COLO668 (cell line): ENCODE data around the gene SLC6A8.
A peak's percentile ranks its signal among the peaks of the same experiment; 100 is the strongest.
"Not testable (repeated sequence)": the region's sequence is repeated elsewhere in the genome, so short reads cannot be mapped to it uniquely, and the experiment has no call there.

Experiments used
- DNase-seq: peaks from one replicate; lab custom pipeline; 2025; ENCODE audit not compliant: unreplicated experiment; lab: John Stamatoyannopoulos, UW

The SLC6A8 gene

DNA sequence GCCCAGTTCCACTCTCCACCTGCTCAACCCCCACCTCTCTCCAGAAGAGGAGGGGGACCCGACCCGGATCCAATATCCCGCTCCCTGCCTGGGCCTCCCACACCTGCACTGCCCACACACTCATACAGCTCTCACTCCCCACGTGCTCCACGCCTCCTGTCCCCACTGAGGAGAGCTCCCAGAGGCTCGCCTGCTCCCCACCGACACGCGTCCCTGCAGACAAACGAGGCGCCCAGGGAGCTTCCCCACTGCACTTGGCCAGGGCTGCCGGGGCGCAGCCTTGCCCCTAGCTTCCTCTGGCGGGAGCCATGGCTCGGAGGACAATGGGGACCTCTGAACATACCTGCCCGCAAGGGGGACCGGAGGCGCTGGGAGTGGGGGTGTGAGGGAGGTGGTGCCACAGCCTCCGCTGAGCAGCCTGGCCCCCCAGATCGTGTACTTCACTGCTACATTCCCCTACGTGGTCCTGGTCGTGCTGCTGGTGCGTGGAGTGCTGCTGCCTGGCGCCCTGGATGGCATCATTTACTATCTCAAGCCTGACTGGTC is 5.0 kb downstream of the SLC6A8 start:
- DNase-seq: peak; percentile 22

DNA sequence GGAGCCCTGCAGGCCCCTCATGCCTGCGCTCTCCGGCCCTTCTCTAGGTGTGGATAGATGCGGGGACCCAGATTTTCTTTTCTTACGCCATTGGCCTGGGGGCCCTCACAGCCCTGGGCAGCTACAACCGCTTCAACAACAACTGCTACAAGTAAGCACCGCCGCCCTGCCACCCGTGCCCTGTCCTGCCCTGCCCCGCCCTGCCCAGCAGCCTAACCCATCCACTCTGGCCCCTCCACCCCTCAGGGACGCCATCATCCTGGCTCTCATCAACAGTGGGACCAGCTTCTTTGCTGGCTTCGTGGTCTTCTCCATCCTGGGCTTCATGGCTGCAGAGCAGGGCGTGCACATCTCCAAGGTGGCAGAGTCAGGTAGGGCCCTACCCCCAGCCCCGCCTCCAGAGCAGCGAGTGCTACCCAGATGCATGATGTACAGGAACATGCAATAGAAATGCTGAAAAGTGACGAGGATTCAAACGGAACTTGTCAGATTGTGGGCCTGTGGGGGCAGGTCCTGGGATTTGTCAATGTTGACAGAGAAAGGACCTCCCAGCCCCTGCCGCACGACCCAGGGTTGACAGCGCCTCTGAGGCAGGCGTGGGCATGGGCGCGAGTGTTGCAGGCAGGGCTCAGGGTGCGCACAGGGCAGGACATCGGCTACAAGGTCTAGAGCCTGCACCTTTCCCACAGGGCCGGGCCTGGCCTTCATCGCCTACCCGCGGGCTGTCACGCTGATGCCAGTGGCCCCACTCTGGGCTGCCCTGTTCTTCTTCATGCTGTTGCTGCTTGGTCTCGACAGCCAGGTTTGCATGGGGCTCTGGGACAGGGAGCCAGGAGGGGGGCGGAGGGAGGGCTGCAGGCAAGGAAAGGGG is 5.7 kb downstream of the SLC6A8 start:
- no peak for DNase-seq

DNA sequence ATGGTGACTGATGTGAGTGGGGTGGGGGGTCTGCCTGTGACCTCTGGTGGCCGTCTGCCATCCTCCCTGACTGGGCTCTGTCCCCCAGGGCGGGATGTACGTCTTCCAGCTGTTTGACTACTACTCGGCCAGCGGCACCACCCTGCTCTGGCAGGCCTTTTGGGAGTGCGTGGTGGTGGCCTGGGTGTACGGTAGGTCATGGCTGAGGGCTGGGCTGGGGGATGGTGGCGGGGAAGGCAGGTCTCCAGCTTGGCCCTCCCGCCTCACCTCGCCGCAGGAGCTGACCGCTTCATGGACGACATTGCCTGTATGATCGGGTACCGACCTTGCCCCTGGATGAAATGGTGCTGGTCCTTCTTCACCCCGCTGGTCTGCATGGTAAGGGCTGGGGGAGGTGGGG is 6.5 kb downstream of the SLC6A8 start:
- DNase-seq: not testable (repeated sequence)

DNA sequence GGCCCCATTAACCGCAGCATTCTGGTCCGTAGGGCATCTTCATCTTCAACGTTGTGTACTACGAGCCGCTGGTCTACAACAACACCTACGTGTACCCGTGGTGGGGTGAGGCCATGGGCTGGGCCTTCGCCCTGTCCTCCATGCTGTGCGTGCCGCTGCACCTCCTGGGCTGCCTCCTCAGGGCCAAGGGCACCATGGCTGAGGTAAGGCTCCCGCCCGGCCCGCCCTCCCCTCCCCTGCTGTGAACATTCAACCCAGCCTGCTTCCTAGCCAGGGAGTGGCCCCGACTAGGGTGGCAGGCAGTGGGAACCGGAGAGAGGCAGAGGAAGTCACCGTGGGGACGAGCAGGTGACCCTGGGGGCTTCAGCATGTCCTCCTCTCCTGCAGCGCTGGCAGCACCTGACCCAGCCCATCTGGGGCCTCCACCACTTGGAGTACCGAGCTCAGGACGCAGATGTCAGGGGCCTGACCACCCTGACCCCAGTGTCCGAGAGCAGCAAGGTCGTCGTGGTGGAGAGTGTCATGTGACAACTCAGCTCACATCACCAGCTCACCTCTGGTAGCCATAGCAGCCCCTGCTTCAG is 7.1 kb downstream of the SLC6A8 start:
- DNase-seq: no peak

DNA sequence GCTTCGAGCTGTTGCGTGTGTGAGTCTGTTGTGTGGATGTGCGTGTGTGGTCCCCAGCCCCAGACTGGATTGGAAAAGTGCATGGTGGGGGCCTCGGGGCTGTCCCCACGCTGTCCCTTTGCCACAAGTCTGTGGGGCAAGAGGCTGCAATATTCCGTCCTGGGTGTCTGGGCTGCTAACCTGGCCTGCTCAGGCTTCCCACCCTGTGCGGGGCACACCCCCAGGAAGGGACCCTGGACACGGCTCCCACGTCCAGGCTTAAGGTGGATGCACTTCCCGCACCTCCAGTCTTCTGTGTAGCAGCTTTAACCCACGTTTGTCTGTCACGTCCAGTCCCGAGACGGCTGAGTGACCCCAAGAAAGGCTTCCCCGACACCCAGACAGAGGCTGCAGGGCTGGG is 8.4 kb downstream of the SLC6A8 start:
- DNase-seq: no peak

DNA sequence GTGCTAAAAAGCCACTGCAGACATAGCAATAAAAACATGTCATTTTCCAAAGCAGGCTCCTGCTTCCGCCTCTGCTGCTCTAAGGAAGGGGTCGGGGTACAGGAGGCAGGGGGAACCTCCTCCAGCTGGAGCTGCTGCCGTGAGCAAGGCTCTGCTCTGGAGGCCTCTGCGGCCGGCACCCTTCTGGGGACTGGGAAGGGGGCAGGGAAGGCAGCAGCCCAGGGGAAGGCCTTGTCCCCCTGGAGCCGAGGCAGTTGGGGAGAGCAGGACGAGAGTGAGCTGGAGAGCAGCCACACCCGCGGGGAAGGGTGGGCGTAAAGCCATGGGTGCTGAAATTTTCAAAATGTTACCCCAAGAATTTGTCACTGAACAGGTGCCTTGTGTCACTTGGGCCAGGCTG is 8.8 kb downstream of the SLC6A8 start:
- not testable (repeated sequence) for DNase-seq

DNA sequence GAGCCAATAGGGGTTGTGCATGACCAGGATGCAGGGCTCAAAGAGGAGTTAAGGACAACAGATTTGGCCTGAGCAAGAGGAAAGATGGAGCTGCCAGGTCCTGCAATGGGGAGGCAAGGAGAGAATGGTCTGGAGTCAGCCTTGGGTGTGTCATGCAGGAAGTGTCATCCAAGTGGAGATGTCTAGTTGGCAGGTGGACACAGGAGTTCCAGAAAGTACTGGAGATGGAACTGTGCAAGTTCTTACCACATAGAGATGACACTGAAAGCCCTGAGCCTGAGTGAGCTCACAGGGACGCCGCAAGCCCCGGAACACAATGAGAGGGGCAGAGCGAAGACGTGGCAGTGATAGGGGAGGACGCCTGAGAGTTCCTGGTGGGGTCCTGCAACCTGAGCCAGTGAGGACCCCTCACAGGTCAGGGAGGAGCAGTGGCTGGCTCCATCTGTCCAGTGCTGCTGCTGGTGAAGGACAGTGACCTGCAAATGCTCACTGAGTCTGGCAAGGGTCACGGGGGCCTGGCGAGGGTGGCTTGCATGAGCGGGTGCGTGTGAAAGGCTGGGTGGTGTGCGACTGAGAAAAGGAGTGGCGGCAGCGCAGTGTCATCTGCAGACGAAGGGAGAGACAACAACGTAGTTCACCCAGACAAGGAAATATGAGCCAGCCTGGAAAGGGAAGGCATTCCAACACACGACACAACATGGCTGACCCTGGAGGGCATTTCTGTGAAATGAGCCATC is 9.4 kb downstream of the SLC6A8 start:
- DNase-seq: not testable (repeated sequence)

DNA sequence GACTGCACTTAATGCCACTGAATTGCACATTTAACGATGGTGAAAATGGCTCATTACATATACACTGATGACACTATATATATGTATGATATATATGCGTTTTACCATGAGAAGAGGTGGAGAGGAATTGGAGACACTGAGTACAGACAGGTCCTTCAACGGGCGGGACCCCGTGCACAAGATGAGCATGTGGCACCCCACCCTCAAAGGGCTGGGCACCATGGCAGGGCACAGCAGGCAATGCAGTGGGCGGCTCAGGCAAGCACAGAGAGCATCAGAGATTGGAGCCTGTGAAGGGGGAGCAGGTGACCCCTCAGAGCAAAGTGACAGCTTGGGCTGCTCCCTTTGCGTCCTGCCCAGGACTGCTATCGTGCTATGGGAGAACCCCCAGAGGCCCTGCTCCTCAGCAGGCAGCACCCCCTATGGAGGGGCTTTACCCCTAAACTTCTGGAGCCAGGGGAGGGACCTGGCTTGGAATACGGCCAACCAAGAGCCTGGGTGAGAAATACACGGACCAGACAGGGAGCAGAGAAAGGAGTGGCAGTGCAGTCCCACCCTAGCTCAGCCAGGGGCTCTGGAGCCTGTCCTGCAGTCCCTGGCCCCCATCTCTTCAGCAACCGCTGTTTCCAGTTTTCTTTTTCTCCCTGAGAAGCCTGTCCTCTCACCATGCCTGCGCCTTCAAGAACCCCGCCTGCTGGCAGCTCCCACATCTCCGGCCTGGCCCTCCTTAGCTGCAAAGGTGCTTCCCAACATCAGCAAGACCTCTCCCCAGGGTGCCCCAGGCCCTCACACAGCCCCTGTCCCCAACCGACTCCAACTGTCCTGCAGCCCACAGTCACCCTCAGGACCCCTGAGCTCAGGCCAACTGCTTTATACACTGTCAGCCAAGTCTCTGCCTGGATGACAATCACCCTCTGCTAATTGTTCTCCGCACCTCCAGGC is 10.5 kb downstream of the SLC6A8 start:
- DNase-seq: no peak

DNA sequence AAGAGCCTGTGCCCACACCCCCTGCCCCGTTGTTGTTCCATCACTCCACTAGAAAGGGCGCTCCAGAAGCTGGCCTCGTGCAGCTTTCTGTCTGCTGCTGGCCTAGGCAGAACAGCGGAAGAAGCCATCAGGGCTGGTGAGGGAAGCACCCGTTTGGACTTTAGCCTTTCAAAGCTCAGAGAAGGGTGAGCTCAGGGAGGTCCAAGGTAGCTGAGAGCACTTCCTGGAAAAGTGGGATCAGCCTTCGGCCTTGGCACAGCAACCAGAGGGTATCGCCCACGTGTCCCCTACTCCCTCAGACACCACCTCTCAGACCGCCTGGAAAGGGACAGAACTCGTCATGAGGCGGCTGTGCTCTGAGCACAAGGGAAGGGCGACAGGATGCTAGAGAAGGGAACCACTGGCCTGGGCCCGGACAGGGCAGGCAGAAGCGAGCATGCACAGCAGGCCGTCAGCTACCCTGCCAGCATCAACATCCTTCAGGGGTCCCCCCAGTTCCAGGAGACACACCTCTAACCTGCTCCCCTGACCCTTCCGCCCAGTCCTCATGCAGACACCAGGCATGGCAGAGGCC is 11.6 kb downstream of the SLC6A8 start:
- DNase-seq: not testable (repeated sequence)

DNA sequence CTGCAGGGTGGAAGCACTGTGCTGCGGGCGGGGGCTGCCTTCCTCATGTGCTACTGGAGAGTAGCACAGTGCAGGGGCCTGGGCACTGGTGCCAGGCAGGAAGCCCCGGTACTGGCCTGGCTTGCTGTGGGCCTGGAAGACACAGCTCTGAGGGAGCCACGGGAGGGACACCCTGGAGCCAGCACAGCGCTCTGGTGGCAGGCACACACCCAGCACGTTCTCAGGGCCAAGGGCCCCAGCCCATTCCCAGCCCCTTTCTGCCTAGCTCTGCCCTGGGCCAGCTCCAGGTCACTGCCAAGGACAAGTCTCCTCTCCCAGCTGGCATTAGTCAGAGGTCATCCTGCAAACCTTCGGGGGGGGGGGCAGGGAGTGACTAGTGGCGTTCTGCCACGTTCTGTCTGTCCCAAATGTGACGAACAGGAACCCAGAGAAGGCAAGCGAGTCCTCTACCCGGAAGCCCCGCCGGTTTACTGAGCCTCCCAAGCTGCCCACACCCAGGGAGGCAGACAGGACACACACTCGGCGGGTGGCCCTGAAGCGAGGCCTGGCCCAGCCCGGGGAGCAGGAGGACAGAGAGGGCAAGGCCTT is 12.2 kb downstream of the SLC6A8 start:
- DNase-seq: not testable (repeated sequence)

DNA sequence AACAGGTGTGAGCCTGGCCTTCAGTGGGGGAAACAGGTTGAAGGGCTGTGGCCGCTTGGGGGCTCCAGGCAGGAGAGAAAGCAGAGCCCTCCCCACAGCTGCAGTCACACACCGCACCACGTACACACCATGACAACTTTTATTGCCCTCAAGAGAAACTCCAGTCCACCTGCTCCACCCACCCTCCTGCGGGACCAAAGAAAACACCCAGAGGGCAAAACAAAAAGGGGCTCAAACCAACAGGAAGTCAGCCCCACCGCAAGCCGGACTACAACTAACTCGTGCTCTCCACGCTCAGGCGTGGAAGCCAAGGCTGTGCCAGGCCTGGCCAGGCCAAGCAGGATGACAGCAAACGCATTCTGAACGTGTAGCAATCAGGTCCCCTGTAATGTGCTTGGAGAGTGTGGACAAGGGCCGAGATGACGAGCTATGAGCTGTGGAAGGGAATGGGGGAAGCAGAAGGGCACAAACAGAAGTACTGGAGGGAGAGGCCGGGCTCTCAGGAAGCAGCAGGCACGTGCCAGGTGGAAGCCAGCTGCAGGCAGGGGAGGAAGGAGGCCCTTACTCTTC is 12.7 kb downstream of the SLC6A8 start:
- no peak for DNase-seq

DNA sequence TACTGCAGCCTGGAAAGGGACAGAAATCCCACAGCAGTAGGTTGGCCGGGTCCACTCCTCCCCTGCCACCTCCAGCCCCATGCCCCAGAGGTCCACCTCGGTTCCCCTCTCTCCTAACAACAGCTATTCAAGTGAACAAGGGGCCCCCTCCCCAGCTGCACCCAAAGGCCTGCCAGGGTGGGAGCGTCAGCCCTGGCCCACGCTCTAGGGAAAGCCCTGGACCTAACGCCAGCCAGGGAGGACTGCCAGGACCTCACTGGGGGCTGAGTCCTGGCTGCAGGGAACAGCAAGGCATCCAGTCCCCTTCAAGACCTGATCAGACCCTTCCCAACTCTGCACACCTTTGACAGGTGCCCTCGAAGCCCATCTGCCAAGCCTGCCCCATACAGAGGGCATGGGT is 13.2 kb downstream of the SLC6A8 start:
- no peak for DNase-seq

DNA sequence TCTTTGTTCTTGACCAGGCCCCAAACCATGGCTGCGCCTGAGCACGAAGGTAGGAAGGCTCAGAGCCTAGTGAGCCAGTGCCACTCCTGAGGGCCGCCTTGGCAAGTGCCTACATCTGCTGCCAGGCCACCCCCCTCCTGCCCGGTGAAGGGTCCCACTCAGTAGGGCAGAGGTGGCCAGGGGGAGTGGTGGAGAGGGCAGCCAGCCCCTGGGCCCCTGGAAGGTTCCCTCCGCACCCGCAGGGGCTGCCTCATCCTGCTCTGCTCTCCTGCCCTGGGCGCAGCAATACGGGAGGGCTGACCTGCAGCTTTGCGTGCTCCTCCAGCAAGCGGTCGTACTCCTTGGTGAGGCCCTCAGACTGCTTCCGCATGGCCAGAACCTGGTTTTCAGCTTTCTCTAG is 14.0 kb downstream of the SLC6A8 start:
- DNase-seq: no peak

DNA sequence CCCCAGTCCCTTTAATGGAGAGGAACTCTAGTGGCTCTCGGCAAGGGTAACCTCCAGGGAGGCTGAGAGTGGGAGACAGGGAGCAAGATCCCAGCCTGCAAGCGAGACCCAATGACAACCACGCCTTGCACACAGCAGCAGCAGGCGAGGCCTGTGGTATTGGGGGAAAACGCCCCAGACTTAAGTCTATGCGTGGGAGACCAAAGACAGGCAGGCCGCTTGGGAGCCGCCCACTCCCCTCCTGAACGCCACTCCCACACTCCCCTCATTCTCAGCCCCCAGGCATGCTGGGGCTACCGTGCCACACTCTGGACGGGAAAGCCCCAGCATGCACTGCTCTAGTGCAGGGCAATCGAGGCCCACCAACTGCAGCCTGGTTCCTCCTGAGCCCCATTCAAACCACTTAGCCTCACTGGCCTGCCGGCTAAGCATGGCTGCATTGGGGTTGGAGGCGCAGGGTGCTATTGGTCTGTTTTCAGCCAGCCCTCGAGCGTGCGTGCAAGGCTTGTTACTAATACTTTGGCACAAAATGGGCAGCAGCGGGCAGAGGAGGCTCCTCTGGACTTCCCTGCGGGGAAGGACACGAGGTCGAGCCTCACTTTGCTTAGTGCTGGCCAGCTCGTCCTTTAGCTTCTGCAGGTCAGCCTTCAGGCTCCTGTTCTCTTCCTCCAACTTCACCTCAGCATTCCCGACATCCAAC is 14.8 kb downstream of the SLC6A8 start:
- DNase-seq: no peak

DNA sequence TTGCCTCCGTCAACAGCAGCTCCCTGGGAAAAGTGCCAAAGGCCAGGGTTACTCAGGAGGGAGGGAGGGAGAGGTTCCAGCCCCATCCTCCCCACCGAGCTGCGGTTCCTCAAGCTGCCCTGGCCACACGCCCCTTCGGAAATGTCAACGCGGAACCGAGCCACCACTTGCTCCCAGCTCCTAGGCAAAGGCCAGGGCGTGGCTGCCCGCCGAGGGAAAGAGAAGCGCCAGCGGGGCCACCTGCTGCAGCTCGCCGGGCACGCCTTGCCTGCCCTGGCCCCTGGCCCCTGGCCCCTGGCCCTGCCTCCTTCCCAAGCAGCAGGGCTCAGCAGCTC is 15.3 kb downstream of the SLC6A8 start:
- DNase-seq: no peak

DNA sequence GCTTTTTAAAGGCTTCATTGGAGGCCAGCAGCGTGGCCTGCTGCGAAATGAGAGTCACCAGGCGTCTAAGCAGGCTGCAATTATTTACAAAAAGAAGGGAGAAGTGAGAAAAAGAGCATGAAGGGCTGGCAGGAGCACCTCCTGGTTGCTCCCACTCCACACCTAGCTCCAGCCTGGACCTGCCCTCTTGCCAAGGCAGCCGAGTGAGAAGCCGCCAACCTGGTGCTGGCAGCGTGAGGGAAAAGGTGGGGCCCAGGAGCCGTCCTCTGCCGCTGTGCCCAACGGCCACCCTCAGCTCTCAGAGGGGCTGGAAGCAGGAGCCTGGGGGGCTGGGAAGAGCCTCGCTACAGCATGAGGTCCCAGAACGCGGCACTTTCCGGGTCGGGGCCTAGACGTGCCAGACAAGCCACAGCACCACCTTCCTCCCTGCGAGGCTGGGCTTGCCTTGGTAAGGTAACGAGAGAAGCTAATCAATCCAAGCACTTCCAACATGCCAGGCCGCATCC is 16.3 kb downstream of the SLC6A8 start:
- no peak for DNase-seq

DNA sequence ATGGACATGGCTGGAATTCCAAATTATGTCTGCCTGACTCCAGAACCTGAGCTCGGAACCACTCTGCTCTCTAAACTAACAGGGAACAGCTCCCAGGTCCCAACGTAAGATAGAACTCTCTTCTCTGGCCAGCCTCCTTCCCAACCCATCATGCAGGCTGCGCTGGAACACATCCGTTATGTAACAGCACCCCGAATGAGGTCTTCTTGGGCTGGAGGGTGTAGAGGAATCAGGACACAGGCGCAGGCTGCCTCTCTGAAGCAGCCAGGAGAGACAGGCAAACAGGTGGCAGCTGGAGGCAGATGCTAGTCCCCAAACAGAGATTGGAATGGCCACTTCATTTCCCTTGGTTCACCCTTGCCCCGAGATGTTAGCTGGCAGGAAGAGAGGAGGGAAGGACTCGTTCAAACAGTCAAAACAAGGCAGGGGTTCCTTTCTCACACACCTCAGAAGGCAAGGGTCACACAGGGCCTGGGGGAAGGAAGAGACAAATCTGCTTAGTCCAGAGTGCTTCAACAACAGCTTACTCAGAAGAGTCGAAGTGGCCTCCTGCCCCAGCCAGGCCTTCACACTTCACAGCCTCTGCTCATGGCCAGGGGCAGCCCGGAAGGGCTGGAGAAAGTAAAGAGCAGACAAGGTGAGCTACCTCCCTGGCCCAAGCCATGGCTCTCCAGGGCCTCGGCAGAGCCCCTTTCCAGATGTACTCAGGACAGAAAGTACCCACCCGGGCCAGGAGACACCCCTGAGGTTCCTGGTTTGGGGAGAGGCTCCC is 17.1 kb downstream of the SLC6A8 start:
- DNase-seq: not testable (repeated sequence)
